ENCODE measurements around the gene IQCK.

Gene IQCK

GRCh38 chr16:19882646-19883045, 164.6 kb downstream of the IQCK start:
- Histone ChIP-seq H3K9me3 (no peaks in the 10 kb centered on the region), H3K4me1 (no peaks in the 10 kb centered on the region; the same call in 1 of the 2 replicates), H3K36me3 (no peaks in the 10 kb centered on the region), H3K4me3 (ENCODE audit: low read depth, low read length) (no peak overlapping the region), H3K27me3 (peaks cover 8% of the 10 kb centered on the region)
- DNase-seq, result no peak
- TF ChIP-seq, protein P1, sequence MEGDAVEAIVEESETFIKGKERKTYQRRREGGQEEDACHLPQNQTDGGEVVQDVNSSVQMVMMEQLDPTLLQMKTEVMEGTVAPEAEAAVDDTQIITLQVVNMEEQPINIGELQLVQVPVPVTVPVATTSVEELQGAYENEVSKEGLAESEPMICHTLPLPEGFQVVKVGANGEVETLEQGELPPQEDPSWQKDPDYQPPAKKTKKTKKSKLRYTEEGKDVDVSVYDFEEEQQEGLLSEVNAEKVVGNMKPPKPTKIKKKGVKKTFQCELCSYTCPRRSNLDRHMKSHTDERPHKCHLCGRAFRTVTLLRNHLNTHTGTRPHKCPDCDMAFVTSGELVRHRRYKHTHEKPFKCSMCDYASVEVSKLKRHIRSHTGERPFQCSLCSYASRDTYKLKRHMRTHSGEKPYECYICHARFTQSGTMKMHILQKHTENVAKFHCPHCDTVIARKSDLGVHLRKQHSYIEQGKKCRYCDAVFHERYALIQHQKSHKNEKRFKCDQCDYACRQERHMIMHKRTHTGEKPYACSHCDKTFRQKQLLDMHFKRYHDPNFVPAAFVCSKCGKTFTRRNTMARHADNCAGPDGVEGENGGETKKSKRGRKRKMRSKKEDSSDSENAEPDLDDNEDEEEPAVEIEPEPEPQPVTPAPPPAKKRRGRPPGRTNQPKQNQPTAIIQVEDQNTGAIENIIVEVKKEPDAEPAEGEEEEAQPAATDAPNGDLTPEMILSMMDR (IDR thresholded peaks at IDR 0.05; ENCODE audit: low read depth, low read length), result no peak

- TF ChIP-seq, protein P1 (IDR thresholded peaks at IDR 0.05; ENCODE audit: low read depth, low read length), result no peak
- peak overlapping the region; percentile 58 for H3K4me3 ChIP-seq (ENCODE audit: low read depth, low read length)
- H3K4me1 ChIP-seq, result no peaks in the 10 kb centered on the region; the same call in 1 of the 2 replicates
- peaks cover 8% of the 10 kb centered on the region for H3K27me3 ChIP-seq
- no peaks in the 10 kb centered on the region for H3K9me3 ChIP-seq
- DNase-seq, result peak; percentile 14
- no peaks in the 10 kb centered on the region for H3K36me3 ChIP-seq
Observed at GRCh38 chr16:19883296-19883965, 165.4 kb downstream of the IQCK start.

DNA sequence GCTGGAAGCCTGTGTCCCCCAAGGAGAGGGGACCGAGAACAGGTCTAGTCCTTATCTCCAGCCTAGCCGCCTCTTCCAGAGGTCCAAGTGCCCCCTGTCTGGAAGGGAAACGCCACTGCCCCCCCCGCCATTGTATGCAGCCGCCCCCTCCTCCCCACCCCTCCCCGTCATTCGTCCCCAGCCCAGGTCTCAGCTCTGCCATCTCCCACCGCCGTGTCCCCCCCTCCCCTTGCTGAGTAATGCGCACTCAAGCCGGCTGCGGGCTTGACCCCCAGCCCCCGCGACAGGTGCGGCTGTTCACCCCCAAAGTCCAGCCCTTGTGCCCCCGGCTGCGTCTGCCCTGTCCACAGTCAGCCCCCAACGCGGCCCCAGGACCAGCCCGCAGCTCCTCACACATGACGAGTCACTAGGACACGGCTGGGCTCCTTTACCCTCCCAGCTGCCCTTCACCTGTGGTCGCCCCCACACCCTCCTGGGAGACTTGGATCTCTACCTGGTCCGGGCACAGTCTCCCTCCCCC, 166.0 kb downstream of the IQCK start:
- Histone ChIP-seq H3K27me3 (peaks cover 8% of the 10 kb centered on the region), H3K4me1 (no peaks in the 10 kb centered on the region; the same call in 1 of the 2 replicates), H3K9me3 (no peaks in the 10 kb centered on the region), H3K36me3 (no peaks in the 10 kb centered on the region), H3K4me3 (ENCODE audit: low read depth, low read length) (peak overlapping the region; percentile 58)
- TF ChIP-seq, protein P1 (IDR thresholded peaks at IDR 0.05; ENCODE audit: low read depth, low read length), result no peak
- DNase-seq, result peak; percentile 16

DNA sequence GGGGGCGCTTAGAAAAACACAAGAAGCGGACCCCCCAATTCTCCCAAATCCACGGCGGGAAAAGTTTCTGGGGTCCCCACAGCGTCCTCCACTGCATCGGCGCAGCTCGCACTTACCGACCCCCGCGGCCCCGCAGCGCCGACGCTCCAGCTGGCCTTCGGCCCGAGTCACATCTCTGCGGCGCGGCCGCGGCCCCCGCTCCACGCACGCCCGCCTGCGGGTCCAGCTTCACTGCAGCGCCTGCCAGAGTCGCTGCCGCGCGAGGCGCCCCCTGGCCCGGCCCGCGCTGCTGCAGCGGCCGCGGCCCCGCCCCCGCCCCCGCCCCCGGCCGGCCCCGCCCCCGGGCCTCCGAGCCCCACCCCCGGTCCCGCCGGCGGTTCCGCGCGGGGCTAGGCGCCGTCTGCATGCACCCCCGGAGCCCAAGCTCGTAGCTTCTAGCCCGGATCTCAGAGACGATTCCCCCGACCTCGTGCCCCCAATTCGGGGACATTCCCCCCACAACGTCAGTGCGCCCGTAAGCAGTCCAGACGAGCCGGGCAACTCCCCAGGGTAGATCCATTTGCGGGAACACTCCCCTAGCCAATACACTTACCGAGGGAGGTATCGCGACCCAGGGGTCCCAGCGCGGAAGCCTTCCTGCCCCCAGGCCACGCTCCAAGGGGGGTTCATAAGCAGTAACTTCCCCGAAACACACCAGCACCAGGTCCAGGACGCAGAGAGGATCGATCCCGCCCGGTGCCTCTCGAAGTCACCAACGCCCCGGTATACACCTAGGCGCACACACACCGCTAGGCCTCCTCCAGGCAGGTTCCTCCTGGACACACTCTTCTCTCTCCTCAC, 166.8 kb downstream of the IQCK start, which contains the start of gene GPRC5B:
Gene GPRC5B, minus strand, starts transcription at position 238 of the 840 bp plus-strand sequence. CDS start 12,003 bp downstream, outside the sequence.
- Histone ChIP-seq H3K36me3 (no peaks in the 10 kb centered on the region), H3K9me3 (no peaks in the 10 kb centered on the region), H3K27me3 (peaks cover 8% of the 10 kb centered on the region), H3K4me1 (no peaks in the 10 kb centered on the region), H3K4me3 (ENCODE audit: low read depth, low read length) (peak within 1 kb of the TSS; percentile 58)
- TF ChIP-seq, protein P1 (IDR thresholded peaks at IDR 0.05; ENCODE audit: low read depth, low read length), result no peak
- DNase-seq, result peak; percentile 70

GRCh38 chr16:19885451-19886072, 167.5 kb downstream of the IQCK start:
- Histone ChIP-seq H3K36me3 (no peaks in the 10 kb centered on the region), H3K4me3 (ENCODE audit: low read depth, low read length) (no peak overlapping the region), H3K9me3 (no peaks in the 10 kb centered on the region), H3K27me3 (peaks cover 8% of the 10 kb centered on the region), H3K4me1 (no peaks in the 10 kb centered on the region)
- DNase-seq, result no peak
- TF ChIP-seq, protein P1 (IDR thresholded peaks at IDR 0.05; ENCODE audit: low read depth, low read length), result no peak

All from BE2C (cell line).